DMS53 treated with DMSO at 0.1 percent for 48 hours (cell line): ENCODE measurements around the gene SOS2.

ENCODE experiments used
- DNase-seq: peaks from one replicate; lab custom pipeline; 2025; ENCODE audit not compliant: unreplicated experiment; lab: John Stamatoyannopoulos, UW

The SOS2 gene

GRCh38 chr14:50231475-50232275 lies at the start of gene SOS2:
Gene SOS2, minus strand, starts transcription at chr14:50231578. Its CDS starts 295 bp downstream, at chr14:50231283.
- DNase-seq = peak; percentile 57

- no peak for DNase-seq
These were observed 41.1 kb upstream of the SOS2 start for GRCh38 chr14:50272498-50272897.

- no peak for DNase-seq
These were observed 39.6 kb upstream of the SOS2 start for GRCh38 chr14:50270932-50271331.

GRCh38 chr14:50265029-50265428 lies 33.7 kb upstream of the SOS2 start:
- DNase-seq = no peak

- DNase-seq = no peak
These were observed 31.9 kb upstream of the SOS2 start for GRCh38 chr14:50263321-50263720.

GRCh38 chr14:50262865-50263264 lies 31.5 kb upstream of the SOS2 start:
- no peak for DNase-seq

GRCh38 chr14:50260511-50260910 lies 29.1 kb upstream of the SOS2 start:
- DNase-seq = no peak

- DNase-seq = no peak
These were observed 28.7 kb upstream of the SOS2 start for GRCh38 chr14:50260072-50260471.

- DNase-seq = no peak
These were observed 26.4 kb upstream of the SOS2 start for GRCh38 chr14:50257732-50258131.

- DNase-seq = no peak
These were observed 22.9 kb upstream of the SOS2 start for GRCh38 chr14:50254248-50254647.

GRCh38 chr14:50249136-50249775 lies 17.9 kb upstream of the SOS2 start:
- DNase-seq = no peak

- DNase-seq = no peak
These were observed 15.9 kb upstream of the SOS2 start for GRCh38 chr14:50247245-50247644.

GRCh38 chr14:50242566-50243310 lies 11.4 kb upstream of the SOS2 start:
- no peak for DNase-seq

- DNase-seq = no peak
These were observed 10.7 kb upstream of the SOS2 start for GRCh38 chr14:50242096-50242495.

GRCh38 chr14:50237427-50237826 lies 6.0 kb upstream of the SOS2 start:
- DNase-seq = no peak

- DNase-seq = no peak
These were observed 2.5 kb upstream of the SOS2 start for GRCh38 chr14:50233951-50234250.

GRCh38 chr14:50233166-50233950 lies 2.0 kb upstream of the SOS2 start:
- peak; percentile 11 for DNase-seq

- no peak for DNase-seq
These were observed 881 bp upstream of the SOS2 start for GRCh38 chr14:50232276-50232642.

GRCh38 chr14:50230701-50231474 lies 490 bp downstream of the SOS2 start:
- peak; percentile 37 for DNase-seq

GRCh38 chr14:50230401-50230700 lies 1.0 kb downstream of the SOS2 start:
- DNase-seq = no peak

GRCh38 chr14:50229681-50230080 lies 1.7 kb downstream of the SOS2 start:
- DNase-seq = no peak
